Neural crest cell (in vitro differentiated cells): ENCODE measurements around the gene EIF5A. TPM values are rescaled to one million over a fixed set of nuclear protein-coding genes. Genes with fewer than 3 reads are reported as not detected.

Source experiments
- DNase-seq: peaks from one replicate; pipeline ENCODE4 v3.0.0; 2021; ENCODE audit warnings: low read depth, mixed read lengths, low spot score
- H3K27ac Mint-ChIP-seq: one replicate; pipeline ENCODE4 v1.8.0; 2021; ENCODE audit warnings: mild to moderate bottlenecking, mixed read lengths; ENCODE audit not compliant: unreplicated experiment
- H3K27me3 Mint-ChIP-seq: 2 replicates; pipeline ENCODE4 v1.8.0; 2021; ENCODE audit warnings: low read depth, mild to moderate bottlenecking, mixed read lengths
- H3K36me3 Mint-ChIP-seq: 2 replicates; pipeline ENCODE4 v1.8.0; 2021; ENCODE audit warnings: low read depth, mild to moderate bottlenecking, mixed read lengths
- H3K4me1 Mint-ChIP-seq: 2 replicates; pipeline ENCODE4 v1.8.0; 2021; ENCODE audit warnings: mixed read lengths
- H3K4me3 Mint-ChIP-seq: one replicate; pipeline ENCODE4 v1.8.0; 2021; ENCODE audit warnings: mild to moderate bottlenecking, mixed read lengths
- H3K9me3 Mint-ChIP-seq: 2 replicates; pipeline ENCODE4 v1.8.0; 2021; ENCODE audit warnings: mixed read lengths
- CTCF ChIP-seq: fragments of 200-600 bp; sonication (generic); conservative IDR thresholded peaks from 2 replicates; pipeline ENCODE4 v1.5.0; 2021; ENCODE audit warnings: antibody characterized with exemption, mild to moderate bottlenecking
- total RNA-seq: library from RNA; stranded (reverse); gene quantifications from 2 replicates; pipeline ENCODE4 v1.2.1, GENCODE V29; 2021

EIF5A gene
- total RNA-seq, 1 donor from 2014 or later = 725 TPM

GRCh38 chr17:7304179-7304578, 3.2 kb upstream of the EIF5A start:
- no peak for TF ChIP-seq CTCF
- Mint-ChIP-seq H3K9me3 (no peaks in the 10 kb centered on the region), H3K27ac (no peak overlapping the region), H3K4me1 (peaks cover 16% of the 10 kb centered on the region), H3K27me3 (peaks cover 12% of the 10 kb centered on the region), H3K4me3 (peak overlapping the region; percentile 66), H3K36me3 (peaks cover 3% of the 10 kb centered on the region)
- DNase-seq = no peak

- H3K4me1 Mint-ChIP-seq = peaks cover 45% of the 10 kb centered on the region
- peaks cover 6% of the 10 kb centered on the region for H3K27me3 Mint-ChIP-seq
- DNase-seq = peak; percentile 20
- peaks cover 29% of the 10 kb centered on the region for H3K36me3 Mint-ChIP-seq
- peak overlapping the region; percentile 99 for H3K4me3 Mint-ChIP-seq
- peak overlapping the region; percentile 98 for H3K27ac Mint-ChIP-seq
- TF ChIP-seq CTCF = peak; percentile 21
- no peaks in the 10 kb centered on the region for H3K9me3 Mint-ChIP-seq
Observed at GRCh38 chr17:7307686-7308624, 527 bp downstream of the EIF5A start.

- peaks cover 32% of the 10 kb centered on the region for H3K36me3 Mint-ChIP-seq
- H3K9me3 Mint-ChIP-seq = no peaks in the 10 kb centered on the region
- no peak for TF ChIP-seq CTCF
- peak overlapping the region; percentile 99 for H3K4me3 Mint-ChIP-seq
- H3K27ac Mint-ChIP-seq = peak overlapping the region; percentile 98
- DNase-seq = peak; percentile 38
- H3K4me1 Mint-ChIP-seq = peaks cover 54% of the 10 kb centered on the region
- H3K27me3 Mint-ChIP-seq = peaks cover 8% of the 10 kb centered on the region
Observed at GRCh38 chr17:7308625-7309433, 1.4 kb downstream of the EIF5A start.

GRCh38 chr17:7309628-7310027, 2.2 kb downstream of the EIF5A start:
- peak overlapping the region; percentile 99 for H3K4me3 Mint-ChIP-seq
- no peak overlapping the region for H3K27ac Mint-ChIP-seq
- peaks cover 62% of the 10 kb centered on the region for H3K4me1 Mint-ChIP-seq
- H3K27me3 Mint-ChIP-seq = peaks cover 10% of the 10 kb centered on the region
- DNase-seq = no peak
- peaks cover 32% of the 10 kb centered on the region for H3K36me3 Mint-ChIP-seq
- H3K9me3 Mint-ChIP-seq = no peaks in the 10 kb centered on the region
- TF ChIP-seq CTCF = no peak

- Mint-ChIP-seq H3K27ac (no peak overlapping the region), H3K9me3 (no peaks in the 10 kb centered on the region)
Observed at GRCh38 chr17:7311110-7311705, 3.8 kb downstream of the EIF5A start.

More at GRCh38 chr17:7311110-7311705, 3.8 kb downstream of the EIF5A start:
- H3K4me1 Mint-ChIP-seq = peaks cover 63% of the 10 kb centered on the region
- TF ChIP-seq CTCF = no peak
- H3K4me3 Mint-ChIP-seq = peak overlapping the region; percentile 99
- DNase-seq = no peak
- peaks cover 32% of the 10 kb centered on the region for H3K36me3 Mint-ChIP-seq
- peaks cover 10% of the 10 kb centered on the region for H3K27me3 Mint-ChIP-seq
